Measurements from ENCODE around the gene TMEM238. TPM values are rescaled to one million over a fixed set of nuclear protein-coding genes. Genes with fewer than 3 reads are reported as not detected.

The TMEM238 gene
- total and polyA plus RNA-seq, 9 of the 15 experiments (the other 6 are each of a cell fraction or from before 2014, with no cell fraction given) = 0.18 to 5.1 (median 1.3) TPM; not detected in 4

DNA sequence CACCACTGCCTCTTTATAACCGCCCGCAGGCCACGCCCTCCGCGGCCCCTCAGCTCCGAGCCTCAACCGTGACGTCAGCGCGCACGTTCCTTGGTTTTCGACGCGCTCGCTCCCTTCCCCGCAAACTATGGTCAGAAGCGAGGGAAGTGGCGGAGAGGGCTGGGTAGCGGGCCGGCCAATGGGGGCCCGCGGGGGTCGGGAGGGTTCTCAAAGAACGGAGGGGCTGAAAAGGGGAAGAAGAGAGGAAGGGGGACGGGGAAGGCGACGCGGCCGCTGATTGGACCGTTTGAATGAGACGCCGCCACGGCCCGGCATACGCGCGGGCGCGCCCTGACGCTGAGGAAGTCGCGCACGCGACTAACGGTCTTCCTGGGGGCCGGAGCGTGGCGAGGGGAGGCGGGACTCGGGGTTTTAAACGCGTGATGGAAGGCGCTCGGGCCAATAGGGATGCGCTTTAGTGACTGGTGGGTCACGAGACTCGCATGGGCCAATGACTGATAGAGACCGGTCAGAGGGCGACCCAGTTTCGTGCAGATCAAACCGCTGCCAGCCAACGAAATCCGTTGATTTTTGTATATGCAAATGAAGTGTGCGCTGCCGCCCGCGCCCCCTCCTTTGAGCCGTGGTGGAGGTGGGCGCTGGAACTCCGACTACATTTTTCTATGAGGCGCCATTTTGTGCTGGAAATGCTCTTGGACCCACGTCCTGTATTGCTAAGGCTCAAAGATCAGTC is 23.9 kb upstream of the TMEM238 start (continued):
- TF ChIP-seq, protein P1, sequence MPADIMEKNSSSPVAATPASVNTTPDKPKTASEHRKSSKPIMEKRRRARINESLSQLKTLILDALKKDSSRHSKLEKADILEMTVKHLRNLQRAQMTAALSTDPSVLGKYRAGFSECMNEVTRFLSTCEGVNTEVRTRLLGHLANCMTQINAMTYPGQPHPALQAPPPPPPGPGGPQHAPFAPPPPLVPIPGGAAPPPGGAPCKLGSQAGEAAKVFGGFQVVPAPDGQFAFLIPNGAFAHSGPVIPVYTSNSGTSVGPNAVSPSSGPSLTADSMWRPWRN (IDR thresholded peaks at IDR 0.05; ENCODE audit: low read depth) = peak; percentile 94
- TF ChIP-seq ZNF124 (CRISPR knock-in tag; IDR thresholded peaks at IDR 0.05) (no peak), NEUROD1 (IDR thresholded peaks at IDR 0.05; ENCODE audit: borderline replicate concordance, low read depth, low read length, partially characterized antibody) (peak; percentile 74), RAD21 (CRISPR knock-in tag; conservative IDR thresholded peaks at IDR 0.05 in 1 of 2, IDR thresholded peaks at IDR 0.05 in 1 of 2) (no peak), ZC3H11A (IDR thresholded peaks at IDR 0.05; ENCODE audit: low read depth, low read length) (no peak), L3MBTL2 (IDR thresholded peaks at IDR 0.05) (peak; percentile 100), ELF4 (CRISPR knock-in tag; IDR thresholded peaks at IDR 0.05) (no peak), HSF4 (CRISPR knock-in tag; IDR thresholded peaks at IDR 0.05; ENCODE audit: borderline replicate concordance) (no peak), ZNF143 (CRISPR knock-in tag; IDR thresholded peaks at IDR 0.05) (no peak), ZNF146 (CRISPR knock-in tag; IDR thresholded peaks at IDR 0.05; ENCODE audit: unreplicated experiment) (no peak), FOXP1 (CRISPR knock-in tag; IDR thresholded peaks at IDR 0.05) (peak; percentile 92; the same call in 1 of the 2 replicates), ZFP36 (IDR thresholded peaks at IDR 0.05; ENCODE audit: low read depth, low read length, partially characterized antibody) (no peak), MAZ (CRISPR knock-in tag; conservative IDR thresholded peaks at IDR 0.05 in 1 of 2, IDR thresholded peaks at IDR 0.05 in 1 of 2) (peak; percentile 88 to 99), FOXA3 (CRISPR knock-in tag; conservative IDR thresholded peaks at IDR 0.05 in 1 of 2, IDR thresholded peaks at IDR 0.05 in 1 of 2) (no peak; a peak in 1 of 4 replicates), NRF1 (conservative IDR thresholded peaks at IDR 0.05 in 1 of 2, IDR thresholded peaks at IDR 0.05 in 1 of 2) (peak; percentile 87 to 89), FOXK2 (conservative IDR thresholded peaks at IDR 0.05 in 1 of 2, IDR thresholded peaks at IDR 0.05 in 1 of 2; ENCODE audit: low read depth in 2 of 2) (peak in 1 of 2 experiments; percentile 67; a peak in 1 of 4 replicates), MEF2D (tag; conservative IDR thresholded peaks at IDR 0.05; ENCODE audit: low read depth) (0 out of 2 replicates have a peak, but pooled peaks have one; percentile 14), RB1 (IDR thresholded peaks at IDR 0.05; ENCODE audit: low read depth) (no peak), TBP (optimal IDR thresholded peaks at IDR 0.05; ENCODE audit: low read depth, low read length) (no peak), ZZZ3 (IDR thresholded peaks at IDR 0.05) (no peak)
- TF ChIP-seq, protein P2, sequence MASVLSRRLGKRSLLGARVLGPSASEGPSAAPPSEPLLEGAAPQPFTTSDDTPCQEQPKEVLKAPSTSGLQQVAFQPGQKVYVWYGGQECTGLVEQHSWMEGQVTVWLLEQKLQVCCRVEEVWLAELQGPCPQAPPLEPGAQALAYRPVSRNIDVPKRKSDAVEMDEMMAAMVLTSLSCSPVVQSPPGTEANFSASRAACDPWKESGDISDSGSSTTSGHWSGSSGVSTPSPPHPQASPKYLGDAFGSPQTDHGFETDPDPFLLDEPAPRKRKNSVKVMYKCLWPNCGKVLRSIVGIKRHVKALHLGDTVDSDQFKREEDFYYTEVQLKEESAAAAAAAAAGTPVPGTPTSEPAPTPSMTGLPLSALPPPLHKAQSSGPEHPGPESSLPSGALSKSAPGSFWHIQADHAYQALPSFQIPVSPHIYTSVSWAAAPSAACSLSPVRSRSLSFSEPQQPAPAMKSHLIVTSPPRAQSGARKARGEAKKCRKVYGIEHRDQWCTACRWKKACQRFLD (CRISPR knock-in tag; IDR thresholded peaks at IDR 0.05) = peak; percentile 55; the same call in 1 of the 2 replicates
- TF ChIP-seq, protein P3, sequence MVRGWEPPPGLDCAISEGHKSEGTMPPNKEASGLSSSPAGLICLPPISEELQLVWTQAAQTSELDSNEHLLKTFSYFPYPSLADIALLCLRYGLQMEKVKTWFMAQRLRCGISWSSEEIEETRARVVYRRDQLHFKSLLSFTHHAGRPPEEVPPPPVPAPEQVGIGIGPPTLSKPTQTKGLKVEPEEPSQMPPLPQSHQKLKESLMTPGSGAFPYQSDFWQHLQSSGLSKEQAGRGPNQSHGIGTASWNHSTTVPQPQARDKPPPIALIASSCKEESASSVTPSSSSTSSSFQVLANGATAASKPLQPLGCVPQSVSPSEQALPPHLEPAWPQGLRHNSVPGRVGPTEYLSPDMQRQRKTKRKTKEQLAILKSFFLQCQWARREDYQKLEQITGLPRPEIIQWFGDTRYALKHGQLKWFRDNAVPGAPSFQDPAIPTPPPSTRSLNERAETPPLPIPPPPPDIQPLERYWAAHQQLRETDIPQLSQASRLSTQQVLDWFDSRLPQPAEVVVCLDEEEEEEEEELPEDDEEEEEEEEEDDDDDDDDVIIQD (CRISPR knock-in tag; IDR thresholded peaks at IDR 0.05) = no peak
- TF ChIP-seq, protein P4, sequence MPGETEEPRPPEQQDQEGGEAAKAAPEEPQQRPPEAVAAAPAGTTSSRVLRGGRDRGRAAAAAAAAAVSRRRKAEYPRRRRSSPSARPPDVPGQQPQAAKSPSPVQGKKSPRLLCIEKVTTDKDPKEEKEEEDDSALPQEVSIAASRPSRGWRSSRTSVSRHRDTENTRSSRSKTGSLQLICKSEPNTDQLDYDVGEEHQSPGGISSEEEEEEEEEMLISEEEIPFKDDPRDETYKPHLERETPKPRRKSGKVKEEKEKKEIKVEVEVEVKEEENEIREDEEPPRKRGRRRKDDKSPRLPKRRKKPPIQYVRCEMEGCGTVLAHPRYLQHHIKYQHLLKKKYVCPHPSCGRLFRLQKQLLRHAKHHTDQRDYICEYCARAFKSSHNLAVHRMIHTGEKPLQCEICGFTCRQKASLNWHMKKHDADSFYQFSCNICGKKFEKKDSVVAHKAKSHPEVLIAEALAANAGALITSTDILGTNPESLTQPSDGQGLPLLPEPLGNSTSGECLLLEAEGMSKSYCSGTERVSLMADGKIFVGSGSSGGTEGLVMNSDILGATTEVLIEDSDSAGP (CRISPR knock-in tag; IDR thresholded peaks at IDR 0.05) = no peak

Data from K562 (cell line).